H1 (cell line): Measurements from ENCODE around the gene RAP2B. TPM values are rescaled to one million over a fixed set of nuclear protein-coding genes. Genes with fewer than 3 reads are reported as not detected.

Experiments used
- CTCF ChIA-PET: fragments of 300-600 bp; sonication (Branson Sonifier 250); formaldehyde crosslinking; loops from one replicate; lab custom pipeline; 2021; ENCODE audit not compliant: partially characterized antibody; lab: Charles Lee
- POLR2A ChIA-PET: fragments of 300-600 bp; sonication (Branson Sonifier 250); formaldehyde crosslinking; loops from one replicate; lab custom pipeline; 2021; ENCODE audit warnings: inconsistent platforms; ENCODE audit not compliant: partially characterized antibody; lab: Charles Lee
- DNase-seq, 2 experiments: peaks; one replicate each; pipeline versions ENCODE4 v3.0.0 to v3.0.0-alpha.2; 2010 to 2022; ENCODE audit warnings: low spot score in 2 of 2, low read depth in 1 of 2, mixed read lengths in 1 of 2
- FAIRE-seq: peaks from 2 replicates; lab custom pipeline; 2011; peaks lifted over from hg19 to GRCh38; lab: Jason Lieb, UNC
- H2AFZ ChIP-seq: 2 replicates; pipeline ENCODE4 v1.8.1; 2012; ENCODE audit warnings: low read length, inconsistent platforms
- H2AK5ac ChIP-seq: 2 replicates; pipeline ENCODE4 v1.6.1; 2013; ENCODE audit warnings: low read depth, low read length
- H2BK120ac ChIP-seq: replicated peaks from 2 replicates; pipeline ENCODE3; 2013; ENCODE audit warnings: low read depth, low read length, inconsistent platforms
- H2BK12ac ChIP-seq: 2 replicates; pipeline ENCODE4 v1.6.1; 2013; ENCODE audit warnings: low read depth, low read length
- H2BK15ac ChIP-seq: 2 replicates; pipeline ENCODE4 v1.6.1; 2013; ENCODE audit warnings: low read length
- H2BK20ac ChIP-seq: 2 replicates; pipeline ENCODE4 v1.6.1; 2013; ENCODE audit warnings: low read length
- H2BK5ac ChIP-seq: 2 replicates; pipeline ENCODE4 v1.6.1; 2013; ENCODE audit warnings: low read depth, low read length
- H3K14ac ChIP-seq: 2 replicates; pipeline ENCODE4 v1.6.1; 2013; ENCODE audit warnings: inconsistent platforms; ENCODE audit not compliant: insufficient read length
- H3K18ac ChIP-seq: 2 replicates; pipeline ENCODE4 v1.6.1; 2013; ENCODE audit warnings: low read length; ENCODE audit errors: extremely low read depth
- H3K23ac ChIP-seq: 2 replicates; pipeline ENCODE4 v1.6.1; 2013; ENCODE audit warnings: inconsistent platforms; ENCODE audit not compliant: insufficient read length
- H3K23me2 ChIP-seq: 2 replicates; pipeline ENCODE4 v1.6.1; 2013; ENCODE audit warnings: low read depth, low read length
- H3K27ac ChIP-seq: 2 replicates; pipeline ENCODE4 v1.6.1; 2011; ENCODE audit warnings: low read depth, low read length, inconsistent platforms
- H3K27me3 ChIP-seq, 4 experiments: replicated peaks in 1 of 4; 1 replicate in 1 of 4; 2 replicates in 3 of 4; pipeline versions ENCODE4 v1.6.1 to v1.8.1; 2011 to 2013; ENCODE audit warnings: low read length in 3 of 4, mild to moderate bottlenecking in 3 of 4, inconsistent platforms in 2 of 4, mixed read lengths in 2 of 4, moderate library complexity in 1 of 4; ENCODE audit not compliant: control insufficient read depth in 3 of 4, insufficient read depth in 3 of 4; ENCODE audit errors: extremely low read depth in 1 of 4
- H3K36me3 ChIP-seq, 4 experiments: 2 replicates each; pipeline versions ENCODE4 v1.6.1 to v1.8.1; 2011 to 2013; ENCODE audit warnings: mild to moderate bottlenecking in 4 of 4, low read length in 3 of 4, moderate library complexity in 2 of 4, control low read depth in 1 of 4, inconsistent platforms in 1 of 4; ENCODE audit not compliant: insufficient read depth in 4 of 4, control insufficient read depth in 2 of 4
- H3K4ac ChIP-seq: replicated peaks from 2 replicates; pipeline ENCODE3; 2013; ENCODE audit warnings: low read length, low read depth, mixed read lengths, inconsistent platforms; ENCODE audit not compliant: insufficient read length
- H3K4me1 ChIP-seq, 4 experiments: replicated peaks in 1 of 4; 1 replicate in 1 of 4; 2 replicates in 3 of 4; pipeline versions ENCODE4 v1.6.1 to v1.8.1; 2011 to 2013; ENCODE audit warnings: low read length in 3 of 4, inconsistent platforms in 2 of 4, mixed read lengths in 1 of 4; ENCODE audit not compliant: insufficient read depth in 4 of 4, control insufficient read depth in 3 of 4
- H3K4me2 ChIP-seq, 2 experiments: 2 replicates each; pipeline versions ENCODE4 v1.6.1 to v1.8.1; 2011 to 2013; ENCODE audit warnings: low read depth in 2 of 2, low read length in 2 of 2, control low read depth in 1 of 2, inconsistent platforms in 1 of 2, mild to moderate bottlenecking in 1 of 2; ENCODE audit not compliant: insufficient read depth in 1 of 2
- H3K4me3 ChIP-seq, 4 experiments: fragments of 200-600, 300-600 bp in 1 of 4; sonication (generic), shearing (Covaris generic), sonication (Bioruptor Twin) in 1 of 4; 2 replicates each; pipeline versions ENCODE4 v1.5.1 to v1.8.1; 2011 to 2016; ENCODE audit warnings: low read length in 4 of 4, low read depth in 3 of 4, control low read depth in 2 of 4, inconsistent platforms in 2 of 4, mild to moderate bottlenecking in 2 of 4, mixed read lengths in 1 of 4, moderate library complexity in 1 of 4; ENCODE audit not compliant: insufficient read depth in 2 of 4; ENCODE audit errors: extremely low read depth in 1 of 4
- H3K56ac ChIP-seq: replicated peaks from 2 replicates; pipeline ENCODE3; 2013; ENCODE audit warnings: low read depth, mild to moderate bottlenecking, mixed read lengths, low read length, inconsistent platforms; ENCODE audit not compliant: insufficient read length
- H3K79me1 ChIP-seq: 2 replicates; pipeline ENCODE4 v1.6.1; 2013; ENCODE audit warnings: low read depth, low read length, control low read depth
- H3K79me2 ChIP-seq, 2 experiments: 2 replicates each; pipeline versions ENCODE4 v1.6.1 to v1.8.1; 2012 to 2013; ENCODE audit warnings: low read length in 2 of 2, mild to moderate bottlenecking in 2 of 2, inconsistent platforms in 1 of 2; ENCODE audit not compliant: insufficient read depth in 2 of 2, control insufficient read depth in 1 of 2
- H3K9ac ChIP-seq, 4 experiments: replicated peaks in 1 of 4; 1 replicate in 1 of 4; 2 replicates in 3 of 4; pipeline versions ENCODE4 v1.6.1 to v1.8.1; 2011 to 2013; ENCODE audit warnings: low read depth in 3 of 4, low read length in 3 of 4, control low read depth in 2 of 4, mild to moderate bottlenecking in 2 of 4, moderate library complexity in 2 of 4, inconsistent platforms in 1 of 4; ENCODE audit errors: extremely low read depth in 1 of 4
- H3K9me3 ChIP-seq, 2 experiments: 2 replicates each; pipeline versions ENCODE4 v1.6.1 to v1.8.1; 2012 to 2013; ENCODE audit warnings: mild to moderate bottlenecking in 2 of 2, moderate library complexity in 2 of 2, control low read depth in 1 of 2, inconsistent platforms in 1 of 2, low read depth in 1 of 2, low read length in 1 of 2, mixed read lengths in 1 of 2; ENCODE audit not compliant: insufficient read depth in 2 of 2
- H4K20me1 ChIP-seq, 2 experiments: replicated peaks in 1 of 2; 2 replicates each; pipeline versions ENCODE3 to v1.8.1; 2011 to 2013; ENCODE audit warnings: inconsistent platforms in 2 of 2, low read length in 2 of 2, mild to moderate bottlenecking in 1 of 2; ENCODE audit not compliant: insufficient read depth in 2 of 2, control insufficient read depth in 1 of 2
- H4K5ac ChIP-seq: 2 replicates; pipeline ENCODE4 v1.6.1; 2013; ENCODE audit warnings: low read length, low read depth, mixed read lengths, inconsistent platforms; ENCODE audit not compliant: insufficient read length
- H4K8ac ChIP-seq: 2 replicates; pipeline ENCODE4 v1.8.0; 2013; ENCODE audit warnings: mild to moderate bottlenecking, moderate library complexity, low read length, inconsistent platforms; ENCODE audit not compliant: insufficient read depth; ENCODE audit errors: extremely low read depth
- H4K91ac ChIP-seq: replicated peaks from 2 replicates; pipeline ENCODE3; 2013; ENCODE audit warnings: low read length, mixed read lengths, inconsistent platforms; ENCODE audit not compliant: insufficient read length
- CHD1 ChIP-seq: IDR thresholded peaks from 2 replicates; pipeline ENCODE4 v1.6.1; 2012; ENCODE audit warnings: low read depth, low read length, improper control_type of control experiment
- FOSL1 ChIP-seq: IDR thresholded peaks from 2 replicates; pipeline ENCODE4 v1.6.1; 2011; ENCODE audit warnings: mild to moderate bottlenecking, low read depth, low read length, moderate library complexity; ENCODE audit not compliant: insufficient read depth
- GTF2F1 ChIP-seq: IDR thresholded peaks from 2 replicates; pipeline ENCODE4 v1.6.1; 2012; ENCODE audit warnings: low read depth, low read length, improper control_type of control experiment, borderline replicate concordance
- HDAC6 ChIP-seq: IDR thresholded peaks from one replicate; pipeline ENCODE4 v1.7.1; 2012; ENCODE audit warnings: low read depth, mild to moderate bottlenecking, inconsistent platforms, low read length, moderate library complexity
- MAFK ChIP-seq: IDR thresholded peaks from 2 replicates; pipeline ENCODE4 v1.6.1; 2012; ENCODE audit warnings: low read depth, mild to moderate bottlenecking, improper control_type of control experiment, low read length
- NANOG ChIP-seq: IDR thresholded peaks from 2 replicates; pipeline ENCODE4 v1.6.1; 2011; ENCODE audit warnings: low read length, low read depth, mild to moderate bottlenecking, inconsistent platforms; ENCODE audit not compliant: insufficient read depth, poor library complexity, severe bottlenecking
- POU5F1 ChIP-seq: IDR thresholded peaks from 2 replicates; pipeline ENCODE4 v1.6.1; 2011; ENCODE audit warnings: low read depth, mild to moderate bottlenecking, low read length, moderate library complexity
- RBBP5 ChIP-seq: IDR thresholded peaks from 2 replicates; pipeline ENCODE4 v1.7.1; 2012; ENCODE audit warnings: low read depth, mild to moderate bottlenecking, inconsistent platforms, low read length, moderate library complexity, borderline replicate concordance
- RFX5 ChIP-seq: IDR thresholded peaks from 2 replicates; pipeline ENCODE4 v1.6.1; 2011; ENCODE audit warnings: low read depth, low read length, improper control_type of control experiment, borderline replicate concordance
- TAF1 ChIP-seq: IDR thresholded peaks from 2 replicates; pipeline ENCODE4 v1.6.1; 2011; ENCODE audit warnings: mild to moderate bottlenecking, low read depth, low read length
- polyA plus RNA-seq, 7 experiments: library from polyadenylated mRNA; depleted of rRNA in 3 of 7; stranded (reverse) in 5 of 7; unstranded in 2 of 7; fragments of >200 nt in 5 of 7; fragments of 200-250 nt in 2 of 7; gene quantifications; 1 replicate in 5 of 7; 2 replicates in 1 of 7; 4 replicates in 1 of 7; pipeline versions ENCODE4 v1.2.1 to v1.2.3, GENCODE V29; 2011 to 2013; ENCODE audit warnings: missing spikeins in 2 of 7, mixed read lengths in 2 of 7
- total RNA-seq: library from RNA; stranded (reverse); fragmentation: NEBNext Ultra II Directional; extraction: Animal tissue kit (Norgen Biotek cat#: 25700); gene quantifications from 2 replicates; pipeline ENCODE4 v1.2.1, GENCODE V29; 2021
- TF ChIP-seq, protein P1 (sequence below): IDR thresholded peaks from 2 replicates; pipeline ENCODE4 v1.6.1; 2012; ENCODE audit warnings: inconsistent platforms

Gene RAP2B
- total and polyA plus RNA-seq, 2 of the 8 experiments (the other 6 are each of a cell fraction or from before 2014, with no cell fraction given): 7.5 to 20.3 TPM

DNA sequence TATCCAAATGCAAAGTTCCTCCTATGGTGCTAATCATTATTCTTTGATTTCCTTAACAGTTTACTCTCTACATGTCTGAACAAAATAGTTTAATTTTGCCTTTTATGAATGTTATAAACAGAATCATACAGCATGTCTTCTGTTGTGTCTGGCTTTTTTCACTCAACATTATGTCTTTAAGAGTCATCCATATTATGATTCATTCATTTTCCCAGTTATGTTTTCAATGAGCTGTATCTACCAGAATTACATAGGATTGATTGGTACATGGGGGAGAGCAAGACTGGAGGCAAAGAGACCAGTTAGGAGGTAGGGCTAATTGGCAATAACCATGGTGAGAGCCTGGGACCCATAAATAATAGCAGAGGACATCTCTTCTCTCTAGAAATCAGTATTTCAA lies 16.6 kb upstream of the RAP2B start:
- H3K79me2 ChIP-seq: no peaks in the 10 kb centered on the region
- no peak overlapping the region for H2BK20ac ChIP-seq
- no peak overlapping the region for H2BK5ac ChIP-seq
- no peak overlapping the region for H2BK15ac ChIP-seq
- H4K5ac ChIP-seq: no peak overlapping the region
- no peaks in the 10 kb centered on the region for H3K79me1 ChIP-seq
- H3K23me2 ChIP-seq: no peaks in the 10 kb centered on the region
- no peak for DNase-seq
- no peak overlapping the region for H3K4me2 ChIP-seq
- no peak overlapping the region for H3K56ac ChIP-seq
- H4K20me1 ChIP-seq: no peaks in the 10 kb centered on the region
- no peaks in the 10 kb centered on the region for H3K9me3 ChIP-seq
- H2AK5ac ChIP-seq: no peak overlapping the region
- CTCF ChIA-PET: interaction anchor here (0.7 kb wide), 1 partner anchor 108 kb away, joined by 3 read pairs; no protein-coding TSS in a partner anchor
- no peak overlapping the region for H3K18ac ChIP-seq
- no peaks in the 10 kb centered on the region for H3K36me3 ChIP-seq
- no peak overlapping the region for H2BK120ac ChIP-seq
- H3K4me3 ChIP-seq: no peak overlapping the region
- H3K4me1 ChIP-seq: no peaks in the 10 kb centered on the region
- no peaks in the 10 kb centered on the region for H3K27me3 ChIP-seq
- TF ChIP-seq POU5F1: no peak
- no peak for TF ChIP-seq TAF1
- no peak for TF ChIP-seq RFX5
- TF ChIP-seq MAFK: no peak
- TF ChIP-seq HDAC6: no peak
- TF ChIP-seq GTF2F1: no peak
- no peak for TF ChIP-seq CHD1
- TF ChIP-seq FOSL1: no peak
- no peak for TF ChIP-seq NANOG
- no peak for TF ChIP-seq RBBP5
- TF ChIP-seq, protein P1, sequence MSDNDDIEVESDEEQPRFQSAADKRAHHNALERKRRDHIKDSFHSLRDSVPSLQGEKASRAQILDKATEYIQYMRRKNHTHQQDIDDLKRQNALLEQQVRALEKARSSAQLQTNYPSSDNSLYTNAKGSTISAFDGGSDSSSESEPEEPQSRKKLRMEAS: no peak
- TF ChIP-seq, all 59 proteins: peak for 0
- H4K91ac ChIP-seq: no peak overlapping the region
- POLR2A ChIA-PET: no interaction called here
- H2BK12ac ChIP-seq: no peak overlapping the region
- H3K14ac ChIP-seq: no peak overlapping the region
- no peak overlapping the region for H3K4ac ChIP-seq
- no peak overlapping the region for H3K23ac ChIP-seq
- H3K27ac ChIP-seq: no peak overlapping the region
- no peak overlapping the region for H3K9ac ChIP-seq
- FAIRE-seq: no peak
- no peak overlapping the region for H2AFZ ChIP-seq
- no peak overlapping the region for H4K8ac ChIP-seq
